Choroid plexus epithelial cell (primary cell): Measurements from ENCODE around the gene NEURL3.

Experiments
- DNase-seq: peaks from one replicate; pipeline ENCODE4 v3.0.0-alpha.2; 2010; ENCODE audit warnings: low read depth
- H3K4me3 ChIP-seq: 2 replicates; pipeline ENCODE4 v1.5.1; 2011; ENCODE audit warnings: low read depth, mild to moderate bottlenecking, control low read depth, low read length, moderate library complexity
- TF ChIP-seq, protein P1 (sequence below): conservative IDR thresholded peaks from 2 replicates; pipeline ENCODE4 v1.5.1; 2011; ENCODE audit warnings: low read depth, mild to moderate bottlenecking, control low read depth, inconsistent platforms, low read length, moderate library complexity

The NEURL3 gene

DNA sequence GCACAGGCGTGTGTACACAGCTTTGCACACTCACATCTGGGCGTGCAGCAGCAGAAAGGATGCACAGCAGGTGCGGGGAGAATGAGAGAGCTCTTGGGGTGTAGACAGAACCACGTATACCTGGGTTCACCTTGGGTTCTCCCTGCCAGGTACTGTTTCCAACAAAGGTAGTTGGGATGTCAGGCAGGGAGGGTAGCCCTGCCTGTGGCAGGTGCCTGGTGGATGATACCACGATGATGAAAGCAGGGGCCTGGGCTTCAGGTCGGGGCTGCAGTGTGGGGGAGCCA lies 24.9 kb upstream of the NEURL3 start:
- no peak overlapping the region for H3K4me3 ChIP-seq
- DNase-seq: no peak
- TF ChIP-seq, protein P1, sequence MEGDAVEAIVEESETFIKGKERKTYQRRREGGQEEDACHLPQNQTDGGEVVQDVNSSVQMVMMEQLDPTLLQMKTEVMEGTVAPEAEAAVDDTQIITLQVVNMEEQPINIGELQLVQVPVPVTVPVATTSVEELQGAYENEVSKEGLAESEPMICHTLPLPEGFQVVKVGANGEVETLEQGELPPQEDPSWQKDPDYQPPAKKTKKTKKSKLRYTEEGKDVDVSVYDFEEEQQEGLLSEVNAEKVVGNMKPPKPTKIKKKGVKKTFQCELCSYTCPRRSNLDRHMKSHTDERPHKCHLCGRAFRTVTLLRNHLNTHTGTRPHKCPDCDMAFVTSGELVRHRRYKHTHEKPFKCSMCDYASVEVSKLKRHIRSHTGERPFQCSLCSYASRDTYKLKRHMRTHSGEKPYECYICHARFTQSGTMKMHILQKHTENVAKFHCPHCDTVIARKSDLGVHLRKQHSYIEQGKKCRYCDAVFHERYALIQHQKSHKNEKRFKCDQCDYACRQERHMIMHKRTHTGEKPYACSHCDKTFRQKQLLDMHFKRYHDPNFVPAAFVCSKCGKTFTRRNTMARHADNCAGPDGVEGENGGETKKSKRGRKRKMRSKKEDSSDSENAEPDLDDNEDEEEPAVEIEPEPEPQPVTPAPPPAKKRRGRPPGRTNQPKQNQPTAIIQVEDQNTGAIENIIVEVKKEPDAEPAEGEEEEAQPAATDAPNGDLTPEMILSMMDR: no peak

DNA sequence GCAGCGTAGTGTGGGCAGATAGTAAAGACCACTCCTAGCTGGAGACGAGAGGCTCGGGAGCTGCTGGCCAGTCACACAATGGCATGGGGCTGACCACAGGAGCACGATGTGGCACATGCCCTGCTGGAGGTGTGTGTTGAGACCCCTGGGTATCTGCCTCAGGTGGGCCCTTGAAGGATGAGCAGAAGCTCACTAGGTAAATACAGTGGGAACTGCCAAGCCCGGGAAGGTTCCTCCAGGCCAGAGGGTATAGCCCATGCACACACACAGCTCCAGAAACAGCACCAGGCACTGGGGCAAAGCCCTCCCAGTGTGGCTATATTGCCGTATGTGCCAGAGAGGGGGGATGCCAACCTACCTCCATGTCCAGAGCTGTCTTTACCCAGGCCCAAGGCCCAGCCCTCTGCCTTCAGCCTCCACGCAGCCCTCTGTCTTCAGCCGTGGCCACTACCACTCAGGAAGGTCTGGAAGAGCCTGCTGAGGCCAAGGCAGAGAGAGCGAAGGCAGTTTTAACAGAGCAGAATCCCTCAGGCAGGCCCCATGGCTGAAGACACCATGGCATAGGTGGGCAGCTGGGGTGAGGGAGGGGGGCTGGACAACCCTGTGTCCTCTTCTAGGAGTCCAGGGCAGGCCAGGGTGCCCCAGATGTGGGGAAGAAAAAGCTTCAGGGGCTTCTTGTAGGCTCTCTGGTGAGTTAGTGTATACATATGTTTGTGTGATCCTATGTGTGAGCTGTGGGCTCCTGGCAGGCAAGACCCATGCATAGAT lies 24.4 kb upstream of the NEURL3 start:
- no peak for DNase-seq
- TF ChIP-seq, protein P1: no peak
- no peak overlapping the region for H3K4me3 ChIP-seq

DNA sequence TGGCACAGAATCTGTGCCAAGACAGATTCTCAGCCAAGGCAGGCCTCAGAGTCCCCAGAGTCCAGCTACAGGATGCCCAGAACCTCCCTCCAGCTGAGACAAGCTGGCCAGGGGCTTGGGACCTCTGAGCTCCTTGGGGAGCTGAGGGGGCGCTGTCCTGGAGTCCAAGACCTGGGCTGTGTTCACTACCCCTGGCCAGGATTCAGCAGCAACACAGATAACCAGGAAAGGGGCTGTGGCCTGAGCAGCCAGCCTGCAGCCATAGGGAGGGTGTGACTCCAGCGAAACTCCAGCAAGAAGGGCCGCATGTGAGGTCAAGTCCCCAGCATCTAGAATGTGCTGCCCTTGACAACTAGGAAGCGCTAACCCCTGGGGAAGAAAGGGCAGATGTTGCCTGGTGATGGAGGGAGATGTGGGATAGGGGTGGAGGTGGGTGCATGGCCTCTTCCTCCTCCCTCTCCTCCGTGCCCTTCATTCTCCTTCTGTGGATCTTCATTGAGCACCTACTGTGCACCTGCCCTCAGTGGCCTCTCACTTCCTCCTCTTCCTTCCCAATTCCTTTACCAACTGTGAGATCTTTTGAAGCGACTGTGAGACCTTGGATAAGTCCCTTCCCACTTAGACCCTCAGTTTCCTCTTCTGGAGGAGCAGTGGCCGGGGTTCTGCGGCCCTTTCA lies 23.7 kb upstream of the NEURL3 start:
- DNase-seq: no peak
- TF ChIP-seq, protein P1: no peak
- no peak overlapping the region for H3K4me3 ChIP-seq

DNA sequence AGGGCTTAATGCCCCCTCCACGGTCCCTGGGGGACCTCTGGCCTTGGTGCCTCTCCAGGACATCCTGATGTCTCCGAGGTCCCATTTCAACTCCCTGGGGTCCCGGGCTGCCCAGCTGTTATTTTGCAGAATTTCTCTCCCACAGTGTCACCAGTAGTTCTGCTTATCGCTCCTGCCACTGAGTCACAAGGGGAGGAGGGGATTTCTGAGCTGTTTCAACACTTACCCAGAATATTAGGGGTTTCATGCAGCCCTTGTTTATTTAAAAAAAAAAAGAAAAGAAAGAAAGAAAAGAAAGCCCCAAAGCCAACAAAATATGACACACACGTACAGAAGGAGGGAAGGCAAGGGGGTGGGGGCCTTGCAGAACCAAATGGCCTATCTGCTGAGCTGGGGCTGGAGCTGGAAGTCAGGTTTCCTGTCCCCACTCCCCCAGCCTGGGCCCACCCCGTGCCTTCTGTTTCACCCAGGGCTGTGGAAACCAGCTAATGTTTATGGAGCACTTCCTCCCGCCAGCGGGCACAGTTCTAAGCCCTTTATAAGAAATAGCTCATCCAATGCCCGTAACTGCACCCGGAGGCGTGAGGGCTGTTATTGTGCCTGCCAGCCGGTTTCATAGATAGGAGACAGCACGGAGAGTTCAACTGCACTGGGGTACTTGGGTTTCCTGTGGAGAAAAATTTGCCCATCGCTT lies 23.0 kb upstream of the NEURL3 start:
- DNase-seq: peak; percentile 43
- peak overlapping the region; percentile 60 for H3K4me3 ChIP-seq
- TF ChIP-seq, protein P1: no peak

DNA sequence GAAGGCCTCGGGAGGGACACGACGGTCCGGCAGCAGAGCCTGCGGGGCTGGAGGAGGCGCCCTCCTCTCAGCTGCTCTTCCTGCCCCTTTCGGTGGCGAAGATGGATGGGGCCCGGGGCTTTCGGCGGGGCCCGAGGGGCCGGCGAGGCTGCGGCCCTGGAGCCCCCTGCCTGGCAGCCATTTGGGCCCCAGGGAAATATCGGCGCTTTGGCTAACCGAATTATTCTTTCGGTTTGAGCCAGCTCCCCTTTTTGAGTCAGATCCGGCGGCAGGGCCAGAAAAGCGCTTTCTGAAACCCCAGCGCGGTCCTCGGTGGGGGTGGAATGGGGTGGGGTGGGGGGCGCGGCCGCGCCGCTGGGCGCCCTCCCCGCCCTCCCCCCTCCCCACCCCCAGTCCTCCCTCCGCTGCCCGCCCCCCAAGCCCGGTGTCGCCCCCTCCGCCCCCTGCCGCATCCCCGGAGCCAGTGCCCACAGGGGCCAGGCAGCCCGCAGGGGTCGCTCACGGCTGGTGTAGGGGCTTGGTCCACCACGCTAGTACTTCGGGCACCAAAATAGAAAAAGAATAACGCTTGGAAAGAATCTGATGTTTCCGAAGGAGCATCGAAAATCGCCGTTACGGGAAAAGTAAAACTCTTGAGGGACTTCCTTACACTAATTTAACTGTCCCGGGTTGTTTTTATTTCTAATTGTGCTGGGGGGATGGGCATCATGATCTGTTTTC lies 22.3 kb upstream of the NEURL3 start:
- peak; percentile 31 for DNase-seq
- TF ChIP-seq, protein P1: peak; percentile 49

DNA sequence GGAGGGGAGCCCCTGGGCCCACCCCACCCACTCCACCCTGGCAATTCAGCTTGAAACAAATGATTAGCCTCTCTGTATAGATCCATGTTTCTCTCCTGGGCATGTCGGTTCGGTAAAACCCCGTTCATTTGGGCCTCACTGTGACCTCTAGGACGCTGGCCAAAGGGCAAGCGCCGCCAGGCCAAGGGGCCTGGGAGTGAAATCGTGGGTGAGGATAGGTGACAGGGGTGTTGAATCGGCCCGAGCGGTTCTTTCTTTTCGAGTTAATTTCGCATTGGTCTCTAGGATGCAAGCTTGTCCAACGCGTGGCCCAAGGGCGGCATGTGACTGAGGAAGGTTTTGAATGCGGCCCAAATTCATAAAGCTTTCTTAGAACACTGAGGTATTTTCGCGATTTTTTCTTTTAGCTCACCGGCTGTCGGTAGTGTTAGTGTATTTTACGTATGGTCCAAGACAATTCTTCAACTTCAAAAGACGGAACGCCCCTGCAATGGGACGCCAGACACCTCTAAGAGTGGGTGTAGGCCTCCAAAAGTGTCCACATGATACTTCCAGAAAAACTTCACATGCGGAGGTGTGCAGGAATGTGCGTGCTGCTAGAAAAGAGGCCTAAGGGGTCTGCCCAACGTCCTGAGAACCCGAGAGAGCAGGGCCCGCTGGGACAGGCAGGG lies 21.6 kb upstream of the NEURL3 start:
- no peak for DNase-seq
- H3K4me3 ChIP-seq: peak overlapping the region; percentile 60
- TF ChIP-seq, protein P1: no peak

More for the DNA sequence above, 22.3 kb upstream of the NEURL3 start:
- H3K4me3 ChIP-seq: peak overlapping the region; percentile 60
